Midbrain (tissue), 1 donor: ENCODE results near the gene CD82.

Source experiments
- DNase-seq: peaks from one replicate; lab custom pipeline; 2025; lab: John Stamatoyannopoulos, UW

CD82 gene

GRCh38 chr11:44601471-44602370 lies 36.3 kb downstream of the CD82 start:
- no peak for DNase-seq

GRCh38 chr11:44602891-44603310 lies 37.4 kb downstream of the CD82 start:
- no peak for DNase-seq

GRCh38 chr11:44604171-44604581 lies 38.7 kb downstream of the CD82 start:
- no peak for DNase-seq

- no peak for DNase-seq
Observed at GRCh38 chr11:44605068-44605708, 39.7 kb downstream of the CD82 start.

- DNase-seq, result no peak
Observed at GRCh38 chr11:44605965-44606364, 40.5 kb downstream of the CD82 start.

GRCh38 chr11:44606472-44606871 lies 41.0 kb downstream of the CD82 start:
- DNase-seq, result no peak

- DNase-seq, result no peak
Observed at GRCh38 chr11:44607319-44607962, 42.0 kb downstream of the CD82 start.

GRCh38 chr11:44607987-44608386 lies 42.5 kb downstream of the CD82 start:
- no peak for DNase-seq

- no peak for DNase-seq
Observed at GRCh38 chr11:44608651-44608990, 43.2 kb downstream of the CD82 start.

- DNase-seq, result no peak
Observed at GRCh38 chr11:44608991-44609782, 43.7 kb downstream of the CD82 start.

GRCh38 chr11:44609783-44610155 lies 44.3 kb downstream of the CD82 start:
- no peak for DNase-seq

- DNase-seq, result no peak
Observed at GRCh38 chr11:44610186-44610955, 44.9 kb downstream of the CD82 start.

- DNase-seq, result no peak
Observed at GRCh38 chr11:44611088-44611487, 45.6 kb downstream of the CD82 start.

GRCh38 chr11:44611687-44612434 lies 46.4 kb downstream of the CD82 start:
- DNase-seq, result no peak

- DNase-seq, result no peak
Observed at GRCh38 chr11:44613153-44613552, 47.7 kb downstream of the CD82 start.

GRCh38 chr11:44614281-44614775 lies 48.9 kb downstream of the CD82 start:
- no peak for DNase-seq

GRCh38 chr11:44615041-44615755 lies 49.7 kb downstream of the CD82 start:
- DNase-seq, result no peak

- DNase-seq, result no peak
Observed at GRCh38 chr11:44615913-44616791, 50.7 kb downstream of the CD82 start.
